ENCODE results near the gene NSUN2.

The NSUN2 gene

GRCh38 chr5:6603643-6604042, 29.2 kb downstream of the NSUN2 start:
- H3K27me3 Mint-ChIP-seq, result no peaks in the 10 kb centered on the region
- H3K4me1 Mint-ChIP-seq (ENCODE audit: low read depth), result no peaks in the 10 kb centered on the region
- no peaks in the 10 kb centered on the region for H3K9me3 Mint-ChIP-seq
- H3K4me3 Mint-ChIP-seq, result no peak overlapping the region
- no peak for DNase-seq
- peaks cover 99% of the 10 kb centered on the region for H3K36me3 Mint-ChIP-seq (ENCODE audit: low read depth)
- H3K27ac Mint-ChIP-seq, result no peak overlapping the region

GRCh38 chr5:6602441-6602840, 30.4 kb downstream of the NSUN2 start:
- no peaks in the 10 kb centered on the region for H3K27me3 Mint-ChIP-seq
- H3K27ac Mint-ChIP-seq, result no peak overlapping the region
- H3K4me1 Mint-ChIP-seq (ENCODE audit: low read depth), result no peaks in the 10 kb centered on the region
- no peak overlapping the region for H3K4me3 Mint-ChIP-seq
- H3K9me3 Mint-ChIP-seq, result no peaks in the 10 kb centered on the region
- no peak for DNase-seq
- peaks cover 99% of the 10 kb centered on the region for H3K36me3 Mint-ChIP-seq (ENCODE audit: low read depth)

- H3K4me3 Mint-ChIP-seq, result no peak overlapping the region
- H3K27me3 Mint-ChIP-seq, result no peaks in the 10 kb centered on the region
- H3K27ac Mint-ChIP-seq, result no peak overlapping the region
- no peaks in the 10 kb centered on the region for H3K4me1 Mint-ChIP-seq (ENCODE audit: low read depth)
- peaks cover 99% of the 10 kb centered on the region for H3K36me3 Mint-ChIP-seq (ENCODE audit: low read depth)
- no peak for DNase-seq
- H3K9me3 Mint-ChIP-seq, result no peaks in the 10 kb centered on the region
These were observed 31.0 kb downstream of the NSUN2 start for GRCh38 chr5:6601816-6602215.

GRCh38 chr5:6601271-6601670, 31.6 kb downstream of the NSUN2 start:
- H3K9me3 Mint-ChIP-seq, result no peaks in the 10 kb centered on the region

GRCh38 chr5:6599739-6600138, 33.1 kb downstream of the NSUN2 start:
- H3K27ac Mint-ChIP-seq, result no peak overlapping the region

More at GRCh38 chr5:6601271-6601670, 31.6 kb downstream of the NSUN2 start:
- Mint-ChIP-seq H3K27me3 (no peaks in the 10 kb centered on the region), H3K27ac (peak overlapping the region; percentile 61), H3K4me3 (no peak overlapping the region), H3K36me3 (ENCODE audit: low read depth) (peaks cover 99% of the 10 kb centered on the region), H3K4me1 (ENCODE audit: low read depth) (no peaks in the 10 kb centered on the region)
- DNase-seq, result no peak

GRCh38 chr5:6598351-6598900, 34.4 kb downstream of the NSUN2 start:
- H3K27ac Mint-ChIP-seq, result peak overlapping the region; percentile 47
- DNase-seq, result no peak
- H3K4me1 Mint-ChIP-seq (ENCODE audit: low read depth), result no peaks in the 10 kb centered on the region
- peaks cover 79% of the 10 kb centered on the region for H3K36me3 Mint-ChIP-seq (ENCODE audit: low read depth)
- H3K9me3 Mint-ChIP-seq, result no peaks in the 10 kb centered on the region
- H3K4me3 Mint-ChIP-seq, result no peak overlapping the region
- H3K27me3 Mint-ChIP-seq, result no peaks in the 10 kb centered on the region

More at GRCh38 chr5:6599739-6600138, 33.1 kb downstream of the NSUN2 start:
- DNase-seq, result no peak
- H3K27me3 Mint-ChIP-seq, result no peaks in the 10 kb centered on the region
- H3K9me3 Mint-ChIP-seq, result no peaks in the 10 kb centered on the region
- no peak overlapping the region for H3K4me3 Mint-ChIP-seq
- H3K4me1 Mint-ChIP-seq (ENCODE audit: low read depth), result no peaks in the 10 kb centered on the region
- peaks cover 92% of the 10 kb centered on the region for H3K36me3 Mint-ChIP-seq (ENCODE audit: low read depth)

GRCh38 chr5:6597557-6597956, 35.3 kb downstream of the NSUN2 start:
- H3K4me1 Mint-ChIP-seq (ENCODE audit: low read depth), result no peaks in the 10 kb centered on the region
- H3K4me3 Mint-ChIP-seq, result no peak overlapping the region
- peaks cover 70% of the 10 kb centered on the region for H3K36me3 Mint-ChIP-seq (ENCODE audit: low read depth)
- no peaks in the 10 kb centered on the region for H3K27me3 Mint-ChIP-seq
- H3K27ac Mint-ChIP-seq, result no peak overlapping the region
- DNase-seq, result no peak
- no peaks in the 10 kb centered on the region for H3K9me3 Mint-ChIP-seq

- H3K4me1 Mint-ChIP-seq (ENCODE audit: low read depth), result no peaks in the 10 kb centered on the region
- peaks cover 59% of the 10 kb centered on the region for H3K36me3 Mint-ChIP-seq (ENCODE audit: low read depth)
- no peak for DNase-seq
- no peak overlapping the region for H3K4me3 Mint-ChIP-seq
- no peaks in the 10 kb centered on the region for H3K27me3 Mint-ChIP-seq
- H3K9me3 Mint-ChIP-seq, result no peaks in the 10 kb centered on the region
- no peak overlapping the region for H3K27ac Mint-ChIP-seq
These were observed 36.5 kb downstream of the NSUN2 start for GRCh38 chr5:6596388-6596787.

GRCh38 chr5:6595405-6595804, 37.4 kb downstream of the NSUN2 start:
- H3K9me3 Mint-ChIP-seq, result no peaks in the 10 kb centered on the region
- DNase-seq, result no peak
- no peak overlapping the region for H3K27ac Mint-ChIP-seq
- H3K27me3 Mint-ChIP-seq, result no peaks in the 10 kb centered on the region
- H3K4me3 Mint-ChIP-seq, result no peak overlapping the region
- H3K4me1 Mint-ChIP-seq (ENCODE audit: low read depth), result no peaks in the 10 kb centered on the region
- peaks cover 49% of the 10 kb centered on the region for H3K36me3 Mint-ChIP-seq (ENCODE audit: low read depth)

- peaks cover 36% of the 10 kb centered on the region for H3K36me3 Mint-ChIP-seq (ENCODE audit: low read depth)
- no peaks in the 10 kb centered on the region for H3K27me3 Mint-ChIP-seq
- H3K4me1 Mint-ChIP-seq (ENCODE audit: low read depth), result no peaks in the 10 kb centered on the region
- DNase-seq, result no peak
- no peak overlapping the region for H3K27ac Mint-ChIP-seq
- H3K9me3 Mint-ChIP-seq, result no peaks in the 10 kb centered on the region
- no peak overlapping the region for H3K4me3 Mint-ChIP-seq
These were observed 38.8 kb downstream of the NSUN2 start for GRCh38 chr5:6594066-6594465.

- H3K9me3 Mint-ChIP-seq, result no peaks in the 10 kb centered on the region
- H3K4me3 Mint-ChIP-seq, result no peak overlapping the region
- no peak for DNase-seq
- peaks cover 29% of the 10 kb centered on the region for H3K36me3 Mint-ChIP-seq (ENCODE audit: low read depth)
- no peaks in the 10 kb centered on the region for H3K4me1 Mint-ChIP-seq (ENCODE audit: low read depth)
- H3K27ac Mint-ChIP-seq, result no peak overlapping the region
- H3K27me3 Mint-ChIP-seq, result no peaks in the 10 kb centered on the region
These were observed 39.5 kb downstream of the NSUN2 start for GRCh38 chr5:6593148-6594016.

GRCh38 chr5:6592601-6593000, 40.2 kb downstream of the NSUN2 start:
- H3K36me3 Mint-ChIP-seq (ENCODE audit: low read depth), result peaks cover 21% of the 10 kb centered on the region
- H3K9me3 Mint-ChIP-seq, result no peaks in the 10 kb centered on the region
- no peak for DNase-seq
- no peaks in the 10 kb centered on the region for H3K4me1 Mint-ChIP-seq (ENCODE audit: low read depth)
- H3K4me3 Mint-ChIP-seq, result no peak overlapping the region
- H3K27ac Mint-ChIP-seq, result no peak overlapping the region
- no peaks in the 10 kb centered on the region for H3K27me3 Mint-ChIP-seq

GRCh38 chr5:6591671-6592288, 41.1 kb downstream of the NSUN2 start:
- Mint-ChIP-seq H3K9me3 (no peaks in the 10 kb centered on the region), H3K4me3 (no peak overlapping the region), H3K27ac (no peak overlapping the region)

GRCh38 chr5:6590581-6590980, 42.3 kb downstream of the NSUN2 start:
- no peaks in the 10 kb centered on the region for H3K9me3 Mint-ChIP-seq
- no peak overlapping the region for H3K27ac Mint-ChIP-seq
- no peak for DNase-seq
- H3K4me1 Mint-ChIP-seq (ENCODE audit: low read depth), result no peaks in the 10 kb centered on the region
- H3K36me3 Mint-ChIP-seq (ENCODE audit: low read depth), result peaks cover 2% of the 10 kb centered on the region
- H3K27me3 Mint-ChIP-seq, result peaks cover 17% of the 10 kb centered on the region
- no peak overlapping the region for H3K4me3 Mint-ChIP-seq

More at GRCh38 chr5:6591671-6592288, 41.1 kb downstream of the NSUN2 start:
- DNase-seq, result no peak
- peaks cover 13% of the 10 kb centered on the region for H3K36me3 Mint-ChIP-seq (ENCODE audit: low read depth)
- no peaks in the 10 kb centered on the region for H3K4me1 Mint-ChIP-seq (ENCODE audit: low read depth)
- peaks cover 6% of the 10 kb centered on the region for H3K27me3 Mint-ChIP-seq

- no peak for DNase-seq
- peaks cover 46% of the 10 kb centered on the region for H3K27me3 Mint-ChIP-seq
- H3K27ac Mint-ChIP-seq, result no peak overlapping the region
- H3K4me3 Mint-ChIP-seq, result no peak overlapping the region
- no peaks in the 10 kb centered on the region for H3K4me1 Mint-ChIP-seq (ENCODE audit: low read depth)
- no peaks in the 10 kb centered on the region for H3K9me3 Mint-ChIP-seq
- H3K36me3 Mint-ChIP-seq (ENCODE audit: low read depth), result no peaks in the 10 kb centered on the region
These were observed 45.7 kb downstream of the NSUN2 start for GRCh38 chr5:6587171-6587570.
